Gastrocnemius medialis (tissue), 4 donors: Measurements from ENCODE around the gene SAMD4B. TPM values are rescaled to one million over a fixed set of nuclear protein-coding genes. Genes with fewer than 3 reads are reported as not detected.

Experiments used
- ATAC-seq, 2 donors: fragments of 150-250 bp; one replicate each; pipeline ENCODE4 v1.9.1; 2016
- DNase-seq, 2 donors: peaks; one replicate each; pipeline ENCODE4 v3.0.0-alpha.2; 2019
- H3K27ac ChIP-seq, 4 donors: fragments of 200-600 bp; sonication (generic); 1 replicate in 1 of 4; 2 replicates in 3 of 4; pipeline ENCODE4 v1.5.1; 2016 to 2018; ENCODE audit warnings: mild to moderate bottlenecking in 2 of 4, moderate library complexity in 1 of 4
- H3K27me3 ChIP-seq, 3 donors: fragments of 200-600 bp; sonication (generic) in 2 of 3; 1 replicate in 1 of 3; 2 replicates in 2 of 3; pipeline versions ENCODE4 v1.5.1 to v1.6.0; 2016 to 2019; ENCODE audit warnings: mild to moderate bottlenecking in 1 of 3, moderate library complexity in 1 of 3
- H3K36me3 ChIP-seq, 2 donors: fragments of 200-600 bp; sonication (generic) in 1 of 2; one replicate each; pipeline ENCODE4 v1.5.1; 2017 to 2018
- H3K4me1 ChIP-seq, 2 donors: fragments of 200-600 bp; sonication (generic) in 1 of 2; one replicate each; pipeline ENCODE4 v1.5.1; 2016 to 2017; ENCODE audit warnings: mild to moderate bottlenecking in 2 of 2
- H3K4me3 ChIP-seq, 4 donors: fragments of 200-600 bp; sonication (generic) in 3 of 4; 1 replicate in 1 of 4; 2 replicates in 3 of 4; pipeline ENCODE4 v1.5.1; 2016 to 2019; ENCODE audit warnings: mild to moderate bottlenecking in 2 of 4
- H3K9me3 ChIP-seq, 3 donors: fragments of 200-600 bp; sonication (generic) in 2 of 3; 1 replicate in 1 of 3; 2 replicates in 2 of 3; pipeline ENCODE4 v1.5.1; 2016 to 2019
- POLR2A ChIP-seq, 2 donors: fragments of 450-650 bp; IDR thresholded peaks; one replicate each; pipeline ENCODE4 v1.6.1; 2017; ENCODE audit warnings: antibody characterized with exemption in 2 of 2, mild to moderate bottlenecking in 2 of 2, moderate library complexity in 2 of 2
- in situ Hi-C, 4 donors: fragments of 200-750 bp; cut with MboI; loops; one replicate each; pipeline versions ENCODE4 v1.15.0 to v1.8.0; 2017; ENCODE audit warnings: low sequenced_read_pairs in 4 of 4
- intact Hi-C: fragments of 100-400 bp; cut with DNase I; formaldehyde crosslinking; loops from one replicate; pipeline ENCODE4 v1.15.1; 2023; ENCODE audit warnings: low total_unique reads
- total RNA-seq, 4 donors: library from RNA; depleted of rRNA; stranded (reverse); fragments of >200 nt; gene quantifications; one replicate each; pipeline versions ENCODE4 v1.1.0 to v1.2.3, GENCODE V29; 2016
- TF ChIP-seq, protein P1 (sequence below), 5 experiments: fragments of 450-650 bp in 3 of 5; fragments of 200-600 bp in 2 of 5; sonication (generic) in 2 of 5; IDR thresholded peaks in 4 of 5; conservative IDR thresholded peaks in 1 of 5; 1 replicate in 4 of 5; 2 replicates in 1 of 5; pipeline ENCODE4 v1.5.1; 2016 to 2019; ENCODE audit warnings: antibody characterized with exemption in 5 of 5, mild to moderate bottlenecking in 3 of 5, moderate library complexity in 3 of 5

The SAMD4B gene
- total RNA-seq, 4 donors from 2014 or later: 30.9 to 63.7 (median 59.2) TPM

DNA sequence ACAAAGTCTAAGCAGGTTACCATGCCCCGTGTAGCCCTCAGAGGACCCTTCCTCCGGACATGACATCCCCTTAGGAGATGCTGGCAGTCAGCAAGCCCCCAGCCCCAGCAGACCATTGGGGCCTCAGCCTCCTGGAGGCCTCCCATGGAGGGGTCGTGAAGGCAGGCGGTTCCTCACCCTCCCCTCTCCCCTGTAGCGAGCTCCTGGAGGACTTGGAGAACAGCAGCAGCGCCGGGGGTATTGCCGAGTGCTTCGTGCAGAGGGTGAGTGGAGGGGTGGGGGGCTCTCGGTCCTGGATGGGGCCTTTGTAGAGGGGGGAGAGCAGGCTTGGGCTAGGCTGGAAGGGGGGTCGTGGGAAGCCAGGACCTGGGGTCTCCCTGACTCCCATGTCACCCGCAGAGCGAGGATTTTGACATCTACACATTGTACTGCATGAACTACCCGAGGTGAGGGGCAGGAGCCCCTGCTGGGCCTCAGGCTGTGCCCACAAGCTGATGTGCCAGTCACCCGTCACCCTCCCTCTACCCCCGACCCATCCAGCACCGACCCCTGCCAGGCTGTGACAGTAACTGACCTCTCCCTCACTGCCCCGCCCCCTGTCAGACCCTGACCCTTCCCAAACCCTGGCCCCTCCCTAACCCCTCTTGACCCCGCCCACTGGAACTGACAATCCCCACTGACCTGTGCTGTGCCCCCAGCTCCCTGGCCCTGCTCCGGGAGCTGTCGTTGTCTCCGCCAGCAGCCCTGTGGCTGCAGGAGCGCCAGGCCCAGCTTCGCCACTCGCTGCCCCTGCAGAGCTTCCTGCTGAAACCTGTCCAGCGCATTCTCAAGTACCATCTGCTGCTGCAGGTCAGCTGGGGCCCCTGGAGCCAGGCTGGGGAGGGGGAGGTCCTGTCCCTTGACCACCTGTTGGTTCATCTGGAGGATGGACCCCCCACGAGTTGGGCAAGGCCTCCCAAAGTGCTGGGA lies 74.2 kb downstream of the SAMD4B start:
- Histone ChIP-seq H3K27ac (no peak overlapping the region), H3K4me3 (no peak overlapping the region), H3K4me1 (peaks cover 2 to 3% of the 10 kb centered on the region in 2 donors), H3K36me3 (no peaks in the 10 kb centered on the region), H3K9me3 (no peaks in the 10 kb centered on the region), H3K27me3 (no peaks in the 10 kb centered on the region)
- ATAC-seq: no peak
- no peak for DNase-seq
- TF ChIP-seq, protein P1, sequence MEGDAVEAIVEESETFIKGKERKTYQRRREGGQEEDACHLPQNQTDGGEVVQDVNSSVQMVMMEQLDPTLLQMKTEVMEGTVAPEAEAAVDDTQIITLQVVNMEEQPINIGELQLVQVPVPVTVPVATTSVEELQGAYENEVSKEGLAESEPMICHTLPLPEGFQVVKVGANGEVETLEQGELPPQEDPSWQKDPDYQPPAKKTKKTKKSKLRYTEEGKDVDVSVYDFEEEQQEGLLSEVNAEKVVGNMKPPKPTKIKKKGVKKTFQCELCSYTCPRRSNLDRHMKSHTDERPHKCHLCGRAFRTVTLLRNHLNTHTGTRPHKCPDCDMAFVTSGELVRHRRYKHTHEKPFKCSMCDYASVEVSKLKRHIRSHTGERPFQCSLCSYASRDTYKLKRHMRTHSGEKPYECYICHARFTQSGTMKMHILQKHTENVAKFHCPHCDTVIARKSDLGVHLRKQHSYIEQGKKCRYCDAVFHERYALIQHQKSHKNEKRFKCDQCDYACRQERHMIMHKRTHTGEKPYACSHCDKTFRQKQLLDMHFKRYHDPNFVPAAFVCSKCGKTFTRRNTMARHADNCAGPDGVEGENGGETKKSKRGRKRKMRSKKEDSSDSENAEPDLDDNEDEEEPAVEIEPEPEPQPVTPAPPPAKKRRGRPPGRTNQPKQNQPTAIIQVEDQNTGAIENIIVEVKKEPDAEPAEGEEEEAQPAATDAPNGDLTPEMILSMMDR (IDR thresholded peaks at IDR 0.05 in 4 of 5, conservative IDR thresholded peaks at IDR 0.05 in 1 of 5): no peak
- no peak for TF ChIP-seq POLR2A (IDR thresholded peaks at IDR 0.05)
- in situ Hi-C loops (no loop called here), intact Hi-C loops (loop anchor here (10.0 kb wide), 1 partner anchor 418 kb away; the partner anchor contains the start of gene DYRK1B)

DNA sequence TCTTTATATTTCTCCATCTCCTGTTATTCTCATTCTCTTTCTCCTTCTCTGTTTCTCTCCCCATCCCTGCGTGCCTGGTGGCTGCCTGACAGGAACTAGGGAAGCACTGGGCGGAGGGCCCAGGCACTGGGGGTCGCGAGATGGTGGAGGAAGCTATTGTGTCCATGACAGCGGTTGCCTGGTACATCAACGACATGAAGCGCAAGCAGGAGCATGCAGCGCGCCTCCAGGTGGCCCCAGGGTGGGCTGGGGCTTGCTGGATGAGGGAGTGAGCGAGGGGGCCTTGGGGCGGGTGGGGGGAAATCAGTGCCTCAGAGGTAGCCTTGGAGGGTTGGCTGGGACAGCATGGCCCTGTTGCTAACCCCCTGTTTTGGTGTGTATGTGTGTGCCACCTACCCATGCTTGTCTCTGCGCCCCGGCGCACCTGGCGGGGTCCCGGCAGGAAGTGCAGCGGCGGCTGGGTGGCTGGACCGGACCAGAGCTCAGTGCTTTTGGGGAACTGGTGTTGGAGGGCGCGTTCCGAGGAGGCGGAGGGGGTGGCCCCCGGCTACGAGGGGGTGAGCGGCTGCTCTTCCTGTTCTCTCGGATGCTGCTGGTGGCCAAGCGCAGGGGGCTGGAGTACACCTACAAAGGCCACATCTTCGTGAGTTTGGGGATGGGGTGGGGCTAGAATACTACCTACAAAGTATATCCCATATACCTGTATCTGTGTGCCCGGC lies 75.4 kb downstream of the SAMD4B start:
- Histone ChIP-seq H3K36me3 (no peaks in the 10 kb centered on the region), H3K9me3 (no peaks in the 10 kb centered on the region), H3K27me3 (no peaks in the 10 kb centered on the region), H3K4me1 (no peaks in the 10 kb centered on the region), H3K4me3 (no peak overlapping the region), H3K27ac (no peak overlapping the region)
- TF ChIP-seq, protein P1 (IDR thresholded peaks at IDR 0.05 in 4 of 5, conservative IDR thresholded peaks at IDR 0.05 in 1 of 5): no peak
- intact Hi-C loops (loop anchor here (10.0 kb wide), 1 partner anchor 417 kb away; the partner anchor contains the start of gene DYRK1B), in situ Hi-C loops (no loop called here)
- no peak for DNase-seq
- no peak for ATAC-seq

DNA sequence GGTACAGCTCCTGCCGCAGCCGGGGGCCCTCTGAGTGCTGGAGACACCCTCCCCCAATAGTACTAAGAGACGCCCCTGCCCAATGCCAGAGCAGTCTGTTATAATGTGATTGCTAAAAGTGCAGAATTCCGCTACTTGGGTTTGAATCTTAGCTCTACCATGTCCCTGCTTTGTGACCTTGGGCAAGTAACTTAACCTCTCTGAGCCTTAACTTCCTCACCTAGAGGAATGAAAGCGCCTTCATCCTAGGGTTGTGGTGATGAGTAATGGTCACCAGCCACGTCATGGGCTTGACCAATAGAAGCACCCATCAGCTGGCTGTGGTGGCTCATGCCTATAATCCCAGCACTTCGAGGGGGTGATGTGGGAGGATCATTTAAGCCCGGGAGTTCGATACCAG lies 76.8 kb downstream of the SAMD4B start:
- no peak for DNase-seq
- Histone ChIP-seq H3K4me1 (no peaks in the 10 kb centered on the region), H3K27ac (no peak overlapping the region), H3K9me3 (no peaks in the 10 kb centered on the region), H3K4me3 (no peak overlapping the region), H3K36me3 (no peaks in the 10 kb centered on the region), H3K27me3 (no peaks in the 10 kb centered on the region)
- no peak for ATAC-seq
- in situ Hi-C loops (no loop called here), intact Hi-C loops (loop anchor here (10.0 kb wide), 1 partner anchor 416 kb away; the partner anchor contains the start of gene DYRK1B)
- TF ChIP-seq POLR2A (IDR thresholded peaks at IDR 0.05): no peak

DNA sequence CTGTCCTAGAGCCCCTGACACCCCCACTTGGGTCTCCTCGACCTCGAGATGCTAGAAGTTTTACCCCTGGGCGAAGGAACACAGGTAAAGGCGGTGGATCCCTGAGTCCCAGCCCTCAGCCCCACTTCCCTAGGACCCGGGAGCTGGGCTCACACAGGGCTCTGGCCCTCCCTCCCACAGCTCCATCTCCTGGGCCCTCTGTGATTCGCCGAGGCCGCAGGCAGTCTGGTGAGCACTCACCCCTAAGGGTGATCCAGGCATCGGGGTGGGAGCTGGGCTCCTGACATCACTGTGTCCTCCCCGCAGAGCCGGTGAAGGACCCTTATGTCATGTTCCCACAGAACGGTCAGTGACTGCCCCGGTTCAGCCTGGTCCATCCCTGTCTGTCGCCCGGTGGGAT lies 78.5 kb downstream of the SAMD4B start:
- Histone ChIP-seq H3K27me3 (no peaks in the 10 kb centered on the region), H3K9me3 (no peaks in the 10 kb centered on the region), H3K36me3 (no peaks in the 10 kb centered on the region), H3K27ac (no peak overlapping the region), H3K4me1 (no peaks in the 10 kb centered on the region), H3K4me3 (no peak overlapping the region)
- TF ChIP-seq POLR2A (IDR thresholded peaks at IDR 0.05): no peak
- TF ChIP-seq, protein P1 (IDR thresholded peaks at IDR 0.05 in 4 of 5, conservative IDR thresholded peaks at IDR 0.05 in 1 of 5): no peak
- no peak for ATAC-seq
- intact Hi-C loops (no loop called here), in situ Hi-C loops (no loop called here)
- DNase-seq: no peak

DNA sequence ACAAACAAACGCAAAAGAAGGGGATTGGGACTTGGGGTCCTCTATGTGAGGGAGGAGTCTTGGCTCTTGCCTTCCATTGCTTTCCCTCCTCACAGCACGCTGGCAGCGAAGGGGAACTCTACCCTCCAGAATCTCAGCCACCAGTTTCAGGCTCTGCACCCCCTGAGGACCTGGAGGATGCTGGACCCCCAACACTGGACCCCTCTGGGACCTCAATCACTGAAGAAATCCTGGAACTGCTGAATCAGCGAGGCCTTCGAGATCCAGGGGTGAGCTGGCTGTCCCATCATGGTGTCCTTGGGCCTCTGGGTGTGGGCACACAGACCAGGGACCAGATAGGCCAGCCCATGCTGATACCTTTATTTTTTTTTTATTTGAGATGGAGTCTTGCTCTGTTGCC lies 79.8 kb downstream of the SAMD4B start:
- H3K4me3 ChIP-seq: no peak overlapping the region
- in situ Hi-C loops: no loop called here
- no peak overlapping the region for H3K27ac ChIP-seq
- H3K36me3 ChIP-seq: no peaks in the 10 kb centered on the region
- TF ChIP-seq, protein P1 (IDR thresholded peaks at IDR 0.05 in 4 of 5, conservative IDR thresholded peaks at IDR 0.05 in 1 of 5): no peak
- TF ChIP-seq POLR2A (IDR thresholded peaks at IDR 0.05): no peak
- no peaks in the 10 kb centered on the region for H3K27me3 ChIP-seq
- H3K4me1 ChIP-seq: no peaks in the 10 kb centered on the region
- intact Hi-C loops: no loop called here
- no peak for DNase-seq
- no peak for ATAC-seq
- H3K9me3 ChIP-seq: no peaks in the 10 kb centered on the region
